Activated gamma-delta T cell treated with Interleukin-2 at 50 U/mL for 16 hours (primary cell): ENCODE measurements around the gene PDE11A.
"Not testable (repeated sequence)": the region's sequence is repeated elsewhere in the genome, so short reads cannot be mapped to it uniquely, and the experiment has no call there.

Experiments
- DNase-seq: peaks from one replicate; pipeline ENCODE4 v3.0.0-alpha.2; 2020

Gene PDE11A

DNA sequence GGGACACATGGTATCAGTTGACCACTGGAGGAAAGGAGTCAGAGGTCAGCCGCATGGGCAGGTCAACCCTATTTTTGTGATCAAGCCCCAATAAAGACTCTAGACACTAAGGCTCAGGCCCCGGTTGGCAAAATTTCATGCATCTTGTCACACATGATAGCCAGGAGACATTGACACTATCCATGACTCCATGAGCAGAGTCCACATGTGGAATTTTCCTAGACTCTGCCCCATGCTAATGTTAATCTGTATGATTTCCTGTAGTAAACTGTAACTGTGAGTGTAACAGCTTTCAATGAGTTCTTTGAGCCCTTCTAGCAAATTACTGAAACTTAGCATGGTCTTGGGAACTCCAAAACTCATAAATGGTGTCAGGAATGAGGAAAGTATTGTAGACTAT lies 192.3 kb downstream of the PDE11A start:
- no peak for DNase-seq

DNA sequence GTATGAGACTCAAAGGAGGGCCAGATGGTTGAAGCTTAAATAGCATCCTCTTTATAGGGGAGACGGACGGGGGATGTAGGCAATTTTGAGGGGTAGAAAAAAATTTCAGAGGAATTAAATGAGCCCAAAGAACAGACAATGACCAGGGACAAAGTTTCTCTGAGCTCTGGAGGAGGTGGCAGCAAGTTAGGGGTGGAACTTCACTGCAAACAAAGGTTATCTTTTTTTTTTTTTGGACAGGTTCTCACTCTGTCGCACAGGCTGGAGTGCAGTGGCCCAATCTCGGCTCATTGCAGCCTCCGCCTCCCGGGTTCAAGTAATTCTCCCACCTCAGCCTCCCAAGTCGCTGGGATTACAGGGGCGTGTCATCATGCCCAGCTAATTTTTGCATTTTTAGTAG lies 195.6 kb downstream of the PDE11A start:
- DNase-seq = no peak

DNA sequence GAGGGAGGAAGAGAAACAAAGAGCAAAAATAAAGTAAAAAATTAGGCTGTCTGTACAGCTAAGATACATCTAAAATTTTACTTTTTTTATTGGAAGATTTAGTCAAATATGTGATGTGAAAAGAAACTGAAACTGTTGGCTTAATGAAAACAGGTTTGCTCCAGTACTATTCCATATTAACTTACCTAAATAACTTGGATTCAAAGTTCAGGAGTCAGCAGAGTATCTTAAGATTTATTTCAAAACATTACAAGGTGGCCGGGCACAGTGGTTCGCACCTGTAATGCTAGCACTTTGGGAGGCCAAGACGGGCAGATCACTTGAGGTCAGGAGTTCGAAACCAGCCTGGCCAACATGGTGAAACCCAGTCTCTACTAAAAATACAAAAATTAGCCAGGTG lies 197.9 kb downstream of the PDE11A start:
- DNase-seq = no peak

DNA sequence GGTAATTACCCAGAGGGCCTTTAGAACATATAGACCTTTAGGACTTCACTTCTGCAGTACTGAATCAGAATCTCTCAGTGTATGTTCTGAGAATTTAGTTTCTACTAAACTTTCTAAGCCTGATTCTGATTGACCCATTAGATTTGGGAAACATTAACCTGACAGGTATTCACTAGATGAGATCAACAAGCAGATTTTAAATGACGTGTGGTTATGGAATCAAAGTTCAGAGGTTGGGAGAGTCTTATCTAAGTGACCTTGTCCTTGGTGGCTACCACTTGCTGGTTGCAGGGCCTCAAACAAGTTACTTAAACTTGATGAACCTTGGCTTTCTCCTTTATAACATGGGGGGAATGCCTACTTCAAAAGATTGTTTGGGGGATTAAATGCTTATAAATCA lies 198.7 kb downstream of the PDE11A start:
- no peak for DNase-seq

DNA sequence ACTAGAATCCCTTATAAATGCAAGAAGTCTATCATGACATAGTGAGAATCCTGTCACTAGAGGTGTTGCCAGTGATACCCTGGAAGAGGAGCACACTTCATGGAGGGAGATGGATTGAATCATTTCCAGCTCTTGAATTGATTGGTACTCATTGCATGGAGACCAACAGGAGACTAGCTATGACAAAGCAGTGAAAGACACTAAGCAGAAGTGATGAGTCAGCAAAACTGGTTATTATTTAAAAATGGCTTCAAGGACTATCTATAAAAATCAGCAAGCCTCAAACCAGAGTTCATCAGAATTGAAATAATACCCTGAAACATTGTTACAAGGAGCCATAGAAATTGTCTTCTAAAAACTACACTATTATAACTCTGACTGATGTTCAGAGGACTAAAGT lies 200.3 kb downstream of the PDE11A start:
- DNase-seq = no peak

DNA sequence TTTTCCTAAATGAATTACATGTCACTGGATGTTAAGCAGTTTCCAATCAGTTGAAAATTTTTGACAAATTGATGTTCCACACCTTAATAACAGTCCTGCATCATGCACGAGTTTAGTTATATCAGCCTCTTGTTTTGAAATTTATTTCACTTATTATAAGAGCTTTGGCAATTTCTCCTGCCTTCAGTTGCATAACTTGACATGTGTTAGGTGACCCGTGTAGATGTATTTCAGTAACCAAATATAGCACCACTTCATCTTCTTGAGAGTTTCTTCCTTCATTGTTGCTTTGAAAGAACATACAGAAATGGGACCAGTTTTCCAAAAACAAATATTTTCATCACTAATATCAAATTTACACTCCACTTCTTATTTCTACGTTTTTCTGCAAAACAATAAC lies 202.7 kb downstream of the PDE11A start:
- no peak for DNase-seq

DNA sequence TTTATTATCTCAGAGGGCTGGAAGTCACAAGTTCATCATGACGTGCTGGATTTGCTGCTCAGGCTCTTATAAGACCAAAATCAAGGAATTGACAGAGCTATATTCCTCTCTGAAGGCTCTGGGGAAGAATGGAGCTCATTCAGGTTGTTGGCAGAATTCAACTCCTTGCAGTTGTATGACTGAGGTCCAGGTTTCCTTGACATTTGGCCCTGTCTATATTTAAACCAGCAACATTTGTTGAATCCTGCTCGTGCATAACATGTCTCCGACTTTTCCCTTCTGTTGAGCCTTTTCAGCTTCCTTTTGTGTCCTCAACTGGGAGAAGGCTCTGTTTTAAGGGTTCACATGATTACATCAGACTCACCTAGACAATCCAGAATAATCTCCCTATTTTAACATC lies 203.4 kb downstream of the PDE11A start:
- no peak for DNase-seq

DNA sequence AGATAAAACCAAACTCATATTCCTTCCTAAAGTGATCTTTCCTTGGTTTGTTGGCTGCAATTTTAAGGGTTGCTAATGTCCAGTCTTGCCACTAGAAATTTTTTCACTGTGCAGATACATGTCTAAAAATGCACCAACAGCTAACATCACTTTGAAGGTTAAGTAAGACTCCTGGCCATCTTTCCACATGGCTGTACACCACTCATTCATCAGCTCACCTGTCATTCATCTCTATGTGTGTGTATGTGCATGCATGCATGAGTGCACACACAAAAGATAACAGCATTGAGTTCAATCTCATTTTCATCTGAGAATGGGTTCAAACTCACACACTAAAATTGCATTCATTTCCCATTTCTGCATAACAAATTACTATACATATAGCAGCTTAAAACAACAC lies 203.8 kb downstream of the PDE11A start:
- no peak for DNase-seq

DNA sequence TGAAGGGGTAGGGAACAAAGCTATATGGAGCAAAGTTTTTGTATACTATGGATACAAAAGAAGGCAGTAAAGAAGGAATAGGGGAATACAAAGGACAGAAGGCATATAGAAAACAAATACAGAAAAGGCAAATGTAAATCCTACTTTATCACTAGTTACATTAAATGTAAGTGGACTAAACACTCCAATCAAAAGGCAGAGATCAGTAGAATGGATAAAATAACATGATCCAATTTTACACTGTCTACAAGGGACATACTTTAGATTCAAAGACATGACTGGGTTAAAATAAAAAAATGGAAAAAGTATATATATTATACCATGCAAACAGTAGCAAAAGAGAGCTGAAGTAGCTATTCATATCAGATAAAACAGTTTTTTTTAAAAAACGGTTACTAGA lies 215.0 kb downstream of the PDE11A start:
- no peak for DNase-seq

DNA sequence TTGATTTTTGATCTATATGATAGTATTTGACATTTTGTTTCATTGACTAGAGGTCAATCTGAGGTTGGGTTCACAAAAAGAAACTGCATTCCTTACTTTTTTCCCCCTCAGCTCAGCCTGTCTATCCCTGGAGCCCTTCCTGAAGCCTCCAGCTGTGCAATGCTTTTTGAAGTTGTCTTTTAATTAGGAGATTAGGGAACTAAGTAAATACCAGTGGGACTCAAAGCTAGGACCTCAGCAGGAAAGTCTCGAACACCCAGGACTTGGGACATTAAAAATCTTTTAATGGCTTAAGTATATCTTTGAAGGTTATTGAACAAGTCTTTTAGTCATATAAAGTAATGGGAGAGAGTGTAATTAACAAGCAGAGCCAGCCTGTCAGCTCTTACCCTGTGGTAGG lies 220.2 kb downstream of the PDE11A start:
- no peak for DNase-seq

DNA sequence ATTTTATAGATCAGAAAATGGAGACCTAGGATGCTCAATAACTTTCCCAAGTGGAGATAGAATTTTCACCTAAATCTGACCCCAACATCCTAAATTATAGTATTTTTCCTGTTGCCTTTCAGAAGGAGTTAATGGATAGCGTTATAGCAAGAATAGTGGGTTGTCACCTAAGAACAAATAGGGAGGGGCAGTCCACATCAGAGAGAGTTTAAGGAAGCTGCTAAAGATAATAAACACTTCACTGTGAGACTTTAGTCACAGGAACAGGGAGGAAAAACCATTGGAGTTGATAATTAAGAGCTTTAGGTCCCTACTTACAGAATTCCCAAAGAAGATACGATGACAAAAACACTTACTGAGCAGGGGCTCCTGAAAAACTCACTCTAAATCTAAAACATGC lies 229.4 kb downstream of the PDE11A start:
- DNase-seq = no peak

DNA sequence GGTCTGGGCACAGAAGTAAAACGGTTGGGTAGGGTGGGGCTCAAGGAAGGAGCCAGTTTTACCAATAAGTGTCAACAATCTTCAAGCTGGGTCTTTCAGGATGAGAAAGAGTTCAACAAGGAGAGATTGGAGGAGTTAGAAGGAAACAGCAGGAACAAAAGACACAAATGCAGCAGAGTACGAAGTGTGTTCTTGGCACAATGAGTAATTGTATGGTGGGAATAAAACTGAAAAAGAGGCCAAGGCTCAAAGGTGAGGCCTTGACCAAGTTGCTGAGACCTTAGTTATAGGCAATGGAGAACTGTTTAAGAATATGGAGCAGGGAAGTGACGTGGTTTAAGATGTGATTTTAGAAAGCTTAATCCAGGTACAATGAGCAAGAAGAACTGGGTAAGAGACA lies 230.3 kb downstream of the PDE11A start:
- no peak for DNase-seq

DNA sequence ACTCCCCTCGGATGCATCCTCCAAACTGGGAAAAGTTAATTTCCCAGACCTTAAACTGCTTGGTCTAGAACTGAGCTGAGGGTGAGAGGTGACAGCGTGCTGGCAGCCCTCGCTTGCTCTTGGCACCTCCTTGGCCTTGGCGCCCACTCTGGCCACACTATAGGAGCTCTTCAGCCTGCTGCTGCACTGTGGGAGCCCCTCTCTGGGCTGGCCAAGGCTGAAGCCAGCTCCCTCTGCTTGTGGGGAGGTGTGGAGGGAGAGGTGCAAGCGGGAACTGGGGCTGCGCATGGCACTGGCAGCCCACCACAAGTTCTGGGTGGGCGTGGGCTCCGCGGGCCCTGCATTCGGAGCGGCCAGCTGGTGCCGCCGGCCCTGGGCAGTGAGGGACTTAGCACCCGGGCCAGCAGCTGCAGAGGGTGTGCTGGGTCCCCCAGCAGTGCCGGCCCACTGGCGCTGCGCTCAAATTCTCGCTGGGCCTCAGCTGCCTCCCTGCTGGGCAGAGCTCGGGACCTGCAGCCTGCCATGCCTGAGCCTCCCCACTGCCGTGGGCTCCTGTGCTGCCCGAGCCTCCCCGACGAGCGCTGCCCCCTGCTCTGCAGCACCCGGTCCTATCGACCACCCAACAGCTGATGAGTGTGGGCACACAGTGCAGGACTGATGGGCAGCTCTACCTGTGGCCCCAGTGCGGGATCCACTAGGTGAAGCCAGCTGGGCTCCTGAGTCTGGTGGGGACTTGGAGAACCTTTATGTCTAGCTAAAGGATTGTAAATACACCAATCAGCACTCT lies 237.0 kb downstream of the PDE11A start:
- not testable (repeated sequence) for DNase-seq

DNA sequence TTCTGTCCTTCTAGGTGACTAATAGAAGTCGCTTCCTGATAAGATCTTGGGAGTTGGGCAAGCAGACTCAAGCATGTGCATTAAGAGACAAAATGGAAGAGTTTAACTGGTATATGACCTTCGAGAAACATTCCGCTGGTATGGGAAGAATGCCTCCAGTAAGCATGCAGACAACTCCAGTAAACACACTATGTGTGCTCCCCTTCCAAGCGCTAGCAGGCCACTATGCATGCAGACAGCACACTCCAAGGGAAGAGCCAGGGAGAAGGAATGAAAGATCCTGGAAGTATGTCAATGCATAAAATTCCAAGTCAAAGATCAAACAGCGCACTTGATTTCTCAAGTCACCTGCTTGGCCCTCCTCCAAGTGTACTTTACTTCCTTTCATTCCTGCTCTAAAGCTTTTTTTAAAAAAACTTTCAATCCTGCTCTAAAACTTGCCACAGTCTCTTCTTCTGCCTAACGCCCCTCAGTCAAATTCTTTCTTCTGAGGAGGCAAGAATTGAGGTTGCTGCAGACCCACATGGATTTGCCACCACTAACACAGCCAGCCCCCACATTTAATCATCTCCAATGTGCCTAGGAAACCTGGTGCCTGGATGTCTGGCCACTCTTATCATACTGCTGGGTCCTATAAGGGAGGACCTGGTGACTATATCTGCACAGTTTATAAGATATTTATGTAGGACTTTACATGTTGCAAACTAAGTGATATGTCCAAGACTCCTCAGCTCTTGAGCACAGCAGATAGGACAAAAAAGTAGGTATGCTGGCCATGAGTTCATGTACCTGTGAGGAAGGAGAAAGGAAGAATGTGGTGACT lies 239.8 kb downstream of the PDE11A start:
- DNase-seq = no peak

DNA sequence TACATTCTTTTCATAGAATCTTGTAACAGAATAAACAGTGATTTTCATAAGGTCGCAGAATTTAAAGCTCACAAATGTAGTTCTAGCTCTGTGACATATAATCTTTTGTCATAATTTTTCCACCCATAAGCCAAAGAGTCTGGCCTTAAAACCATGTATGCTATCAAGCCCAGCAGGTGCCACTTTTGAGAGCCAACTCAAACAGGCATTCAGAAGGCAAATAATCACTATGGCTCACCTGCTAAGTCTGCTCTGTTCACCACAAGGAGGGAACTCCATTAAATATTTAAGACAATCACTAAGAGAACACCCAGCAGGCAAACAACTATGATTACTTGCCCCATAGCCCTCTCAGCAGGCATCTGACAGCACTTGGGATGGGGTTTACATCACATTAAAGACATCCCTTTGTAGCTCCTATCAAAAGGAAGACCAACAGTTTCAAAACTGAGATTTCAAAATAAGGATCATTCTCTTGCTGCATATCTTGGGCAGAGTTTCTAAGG lies 241.6 kb downstream of the PDE11A start:
- DNase-seq = no peak

DNA sequence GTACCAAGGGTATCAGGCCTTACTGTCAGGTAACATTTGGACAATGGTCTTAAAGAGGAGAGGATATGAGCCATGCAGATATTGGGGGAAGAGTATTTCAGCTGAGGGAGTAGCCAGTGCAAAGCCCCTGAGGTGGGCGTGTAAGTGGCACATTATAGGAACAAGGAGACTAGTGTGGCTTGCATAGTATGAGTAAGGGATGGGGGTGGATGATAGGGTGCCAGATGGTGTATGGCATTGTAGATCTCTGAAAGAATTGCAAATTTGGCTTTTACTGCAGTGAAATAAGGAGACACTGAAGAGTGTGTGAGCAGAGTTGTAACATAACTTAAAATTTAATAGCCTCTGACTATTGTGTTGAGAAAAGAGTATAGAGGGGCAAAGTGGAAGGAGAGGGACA lies 244.0 kb downstream of the PDE11A start:
- no peak for DNase-seq

DNA sequence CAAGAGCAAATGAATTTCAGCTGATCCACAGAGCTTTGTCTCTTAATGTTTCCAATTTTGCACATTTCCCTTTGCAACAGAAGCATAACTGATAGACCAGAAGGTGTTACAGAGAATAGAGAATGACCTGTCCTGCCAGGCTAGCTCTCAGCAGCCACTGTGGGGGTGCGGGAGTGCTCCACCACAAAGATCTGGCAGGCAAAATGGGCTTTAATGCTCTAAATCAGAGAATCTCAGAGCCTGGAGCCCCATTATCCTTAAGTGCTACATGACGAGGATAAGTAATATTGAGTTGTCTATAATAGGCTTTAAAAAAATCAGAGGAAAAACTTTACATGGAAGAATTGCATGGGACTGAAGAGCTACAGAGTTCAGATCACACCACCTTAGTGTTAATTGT lies 245.7 kb downstream of the PDE11A start:
- no peak for DNase-seq

DNA sequence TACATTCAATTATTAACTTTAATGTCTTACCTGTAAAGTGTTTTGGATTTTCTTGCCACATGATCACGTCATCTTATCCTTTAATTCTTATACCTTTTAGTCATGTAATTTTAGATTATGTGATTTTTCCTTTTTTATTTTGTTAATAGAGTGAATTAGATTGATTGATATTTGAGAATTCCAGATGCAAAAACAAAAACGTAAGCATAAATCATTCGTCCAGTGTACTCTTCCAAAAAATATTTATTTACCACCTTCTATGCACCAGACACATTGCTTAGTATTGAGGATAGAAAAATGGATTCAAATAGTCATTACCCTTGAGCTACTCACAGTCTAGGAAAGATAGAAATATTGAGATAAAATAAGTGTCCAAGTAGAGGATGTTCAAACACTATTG lies 249.6 kb downstream of the PDE11A start:
- no peak for DNase-seq

DNA sequence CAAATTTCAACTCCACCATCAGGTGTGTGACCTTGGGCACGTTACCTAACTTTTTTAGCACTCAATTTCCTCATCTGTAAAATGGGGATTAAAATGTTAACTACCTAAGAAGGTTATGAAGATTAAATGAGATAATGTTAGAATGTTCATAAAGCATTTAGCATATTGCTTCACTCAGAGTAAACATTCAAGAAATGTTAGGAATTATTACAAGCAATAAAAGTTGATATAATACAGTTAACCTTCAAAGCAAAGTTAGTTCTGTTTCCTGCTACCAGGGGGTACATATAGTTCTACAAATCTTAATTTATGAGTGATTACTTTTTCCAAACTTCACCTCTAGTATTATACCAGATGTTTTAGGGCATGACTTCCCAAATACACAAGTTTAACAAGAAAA lies 254.2 kb downstream of the PDE11A start:
- no peak for DNase-seq

DNA sequence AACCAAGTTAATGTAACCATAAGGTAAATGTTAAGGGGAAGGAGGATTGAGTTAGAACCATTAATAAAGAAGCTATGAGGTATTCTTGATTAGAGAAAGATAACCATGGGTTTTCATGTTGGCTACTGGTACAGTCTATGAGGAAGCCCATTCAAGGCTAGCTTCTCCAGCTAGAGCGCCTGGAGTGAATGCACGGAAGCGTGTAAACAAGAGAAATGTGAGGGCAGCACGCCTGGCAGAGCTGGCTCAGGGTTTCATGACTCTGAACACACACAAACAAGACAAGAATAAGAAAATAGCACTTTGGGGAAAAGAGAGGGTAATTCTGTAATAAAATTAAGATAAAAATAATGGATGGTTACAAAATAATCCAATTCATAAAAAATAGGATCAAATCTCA lies 255.3 kb downstream of the PDE11A start:
- DNase-seq = no peak

DNA sequence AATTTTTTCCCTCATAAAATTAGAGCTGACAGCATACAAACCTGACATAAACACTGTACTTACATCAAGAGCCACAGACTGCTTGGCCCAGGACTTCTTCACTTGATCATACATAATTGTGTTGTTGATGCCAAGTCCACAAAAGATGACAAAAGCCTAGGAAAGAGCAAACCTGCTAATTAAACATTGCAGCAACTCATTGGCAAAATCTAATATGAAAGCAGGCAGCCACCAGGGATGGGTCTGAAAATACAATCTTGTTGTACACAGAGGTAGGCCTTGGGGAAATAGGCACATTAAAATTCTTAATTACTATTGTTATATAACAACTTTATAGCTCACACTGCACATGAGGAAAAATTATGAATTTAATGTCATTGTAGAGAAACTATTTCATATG lies 255.8 kb downstream of the PDE11A start:
- DNase-seq = no peak

DNA sequence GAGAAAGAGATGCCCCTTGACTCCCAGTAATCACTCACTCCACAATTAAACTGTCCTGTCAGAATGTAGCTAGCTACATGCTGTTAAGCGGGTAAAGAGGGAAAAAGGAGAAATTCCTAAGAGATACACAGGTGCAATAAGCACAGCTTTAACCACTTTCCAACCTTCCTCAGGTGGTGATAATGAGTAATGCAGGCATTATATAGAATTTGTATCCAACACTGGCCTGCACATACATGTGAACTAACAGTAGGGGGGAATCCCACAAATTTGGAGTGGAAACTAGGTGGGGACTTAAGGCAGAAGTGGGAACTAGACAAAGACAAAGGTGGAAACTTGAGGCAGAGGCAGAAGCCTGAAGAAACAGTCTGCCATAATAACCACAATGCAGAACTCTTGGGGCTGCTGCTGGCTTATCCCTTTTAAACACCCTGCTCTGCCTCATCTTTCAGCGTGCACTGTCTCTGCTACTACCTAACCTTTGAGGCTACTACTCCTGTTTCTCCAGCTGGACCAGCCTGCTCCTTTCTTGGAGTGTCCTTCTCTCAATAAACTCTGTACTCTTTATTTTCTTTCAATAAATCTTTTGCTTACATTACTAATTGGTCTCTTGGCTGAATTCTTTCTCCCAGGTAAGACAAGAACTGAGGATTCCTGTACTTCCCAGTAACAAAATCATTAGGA lies 259.7 kb downstream of the PDE11A start:
- DNase-seq = no peak

DNA sequence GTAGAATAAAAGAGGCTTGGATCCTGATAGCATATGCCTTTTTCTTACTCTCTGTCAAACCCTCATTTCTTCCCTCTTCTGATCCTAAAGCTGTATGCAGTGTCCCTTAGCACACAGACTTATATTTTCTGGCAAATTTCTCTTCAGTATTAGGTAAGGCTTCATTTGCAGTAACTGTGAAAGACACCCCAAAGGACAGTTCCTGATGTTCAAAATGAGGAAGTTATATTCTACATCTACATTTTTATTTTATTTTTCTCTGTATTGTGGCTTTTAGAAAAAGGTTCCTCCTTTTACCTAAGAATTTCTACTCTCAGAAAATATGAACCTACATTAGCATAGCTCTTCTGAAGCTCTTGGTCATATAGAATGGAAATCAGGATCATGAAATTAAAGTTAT lies 261.7 kb downstream of the PDE11A start:
- DNase-seq = no peak
